Breast epithelium (tissue), 4 donors: ENCODE measurements around the gene AURKA. TPM values are rescaled to one million over a fixed set of nuclear protein-coding genes. Genes with fewer than 3 reads are reported as not detected.

Experiments
- DNase-seq, 2 donors: peaks; one replicate each; pipeline ENCODE4 v3.0.0-alpha.2; 2019; ENCODE audit warnings: low spot score in 2 of 2
- H3K27ac ChIP-seq, 2 donors: fragments of 200-600 bp; sonication (generic) in 1 of 2; one replicate each; pipeline ENCODE4 v1.5.1; 2016 to 2019; ENCODE audit warnings: mild to moderate bottlenecking in 1 of 2
- H3K27me3 ChIP-seq, 2 donors: fragments of 200-600 bp; sonication (generic) in 1 of 2; one replicate each; pipeline versions ENCODE4 v1.5.1 to v1.6.0; 2017 to 2019; ENCODE audit warnings: control low read depth in 1 of 2, mild to moderate bottlenecking in 1 of 2
- H3K36me3 ChIP-seq: fragments of 200-600 bp; one replicate; pipeline ENCODE4 v1.5.1; 2019
- H3K4me1 ChIP-seq, 2 donors: fragments of 200-600 bp; sonication (generic); one replicate each; pipeline ENCODE4 v1.5.1; 2016 to 2019; ENCODE audit warnings: control low read depth in 1 of 2
- H3K4me3 ChIP-seq, 3 donors: fragments of 200-600 bp; sonication (generic); 1 replicate in 2 of 3; 2 replicates in 1 of 3; pipeline ENCODE4 v1.5.1; 2016 to 2019; ENCODE audit warnings: mild to moderate bottlenecking in 3 of 3, moderate library complexity in 2 of 3
- H3K9me3 ChIP-seq, 2 donors: fragments of 200-600 bp; sonication (generic) in 1 of 2; one replicate each; pipeline ENCODE4 v1.5.1; 2016 to 2019; ENCODE audit warnings: control low read depth in 1 of 2
- POLR2A ChIP-seq: fragments of 450-650 bp; IDR thresholded peaks from one replicate; pipeline ENCODE4 v1.6.1; 2016; ENCODE audit warnings: antibody characterized with exemption, mild to moderate bottlenecking, moderate library complexity
- POLR2AphosphoS5 ChIP-seq, 3 donors: sonication (generic); formaldehyde crosslinking; IDR thresholded peaks; one replicate each; pipeline ENCODE4 v1.6.1; 2017; ENCODE audit warnings: antibody characterized with exemption in 3 of 3
- intact Hi-C: fragments of 100-400 bp; cut with DNase I; formaldehyde crosslinking; loops from one replicate; pipeline ENCODE4 v1.15.1; 2023; ENCODE audit warnings: low total_unique reads
- total RNA-seq, 3 donors: library from RNA; depleted of rRNA; stranded (reverse); fragments of >200 nt; gene quantifications; one replicate each; pipeline ENCODE4 v1.1.0, GENCODE V29; 2016
- TF ChIP-seq, protein P1 (sequence below), 3 donors: fragments of 450-650 bp; IDR thresholded peaks; one replicate each; pipeline ENCODE4 v1.5.1; 2016 to 2017; ENCODE audit warnings: antibody characterized with exemption in 3 of 3, mild to moderate bottlenecking in 3 of 3, moderate library complexity in 3 of 3

Gene AURKA
- total RNA-seq, 3 donors from 2014 or later = 0.98 to 2.2 (median 1.6) TPM

DNA sequence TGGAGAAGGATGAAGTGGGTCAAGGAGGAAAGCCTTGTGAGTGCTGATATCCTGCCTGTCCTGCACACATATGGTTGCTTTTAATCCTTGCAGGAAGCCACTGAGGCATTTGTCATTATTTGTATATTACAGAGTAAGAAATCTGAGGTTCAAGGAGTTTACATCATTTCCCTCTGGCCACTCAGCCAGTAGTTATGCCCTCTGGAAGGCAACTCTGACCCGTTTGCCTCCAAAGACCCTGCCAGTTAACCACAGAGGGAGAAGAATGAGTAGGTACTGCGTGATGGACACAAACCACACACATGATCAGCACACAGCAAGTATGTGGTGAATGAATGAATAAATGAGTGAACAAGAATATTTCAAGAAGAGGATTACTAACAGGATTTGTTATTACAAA is 41.2 kb downstream of the AURKA start:
- no peaks in the 10 kb centered on the region for H3K36me3 ChIP-seq

DNA sequence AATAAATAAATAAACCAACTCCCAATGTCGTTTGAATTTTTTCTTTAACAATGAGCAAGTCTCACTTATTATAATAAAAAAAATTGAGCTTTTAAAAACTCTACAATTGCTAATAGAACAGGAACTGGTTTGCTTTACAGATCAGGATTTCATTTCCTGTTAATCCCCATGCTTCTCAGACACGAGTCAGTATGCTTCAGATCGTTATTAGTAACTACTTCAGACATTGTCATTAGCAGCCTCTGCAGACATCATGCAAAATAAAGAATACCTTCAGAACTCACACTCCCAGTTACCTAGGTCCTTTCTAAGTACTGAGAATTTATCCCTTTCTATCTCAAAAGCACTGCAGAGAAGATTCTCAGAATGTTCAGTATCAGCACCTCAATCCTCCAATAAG is 43.3 kb downstream of the AURKA start:
- Histone ChIP-seq H3K27ac (no peak overlapping the region), H3K27me3 (peaks cover 0 to 9% of the 10 kb centered on the region in 2 donors), H3K9me3 (no peaks in the 10 kb centered on the region), H3K4me1 (no peaks in the 10 kb centered on the region), H3K4me3 (no peak overlapping the region), H3K36me3 (no peaks in the 10 kb centered on the region)
- intact Hi-C loops = no loop called here
- TF ChIP-seq POLR2AphosphoS5 (IDR thresholded peaks at IDR 0.05) (no peak), POLR2A (no peak)
- TF ChIP-seq, protein P1, sequence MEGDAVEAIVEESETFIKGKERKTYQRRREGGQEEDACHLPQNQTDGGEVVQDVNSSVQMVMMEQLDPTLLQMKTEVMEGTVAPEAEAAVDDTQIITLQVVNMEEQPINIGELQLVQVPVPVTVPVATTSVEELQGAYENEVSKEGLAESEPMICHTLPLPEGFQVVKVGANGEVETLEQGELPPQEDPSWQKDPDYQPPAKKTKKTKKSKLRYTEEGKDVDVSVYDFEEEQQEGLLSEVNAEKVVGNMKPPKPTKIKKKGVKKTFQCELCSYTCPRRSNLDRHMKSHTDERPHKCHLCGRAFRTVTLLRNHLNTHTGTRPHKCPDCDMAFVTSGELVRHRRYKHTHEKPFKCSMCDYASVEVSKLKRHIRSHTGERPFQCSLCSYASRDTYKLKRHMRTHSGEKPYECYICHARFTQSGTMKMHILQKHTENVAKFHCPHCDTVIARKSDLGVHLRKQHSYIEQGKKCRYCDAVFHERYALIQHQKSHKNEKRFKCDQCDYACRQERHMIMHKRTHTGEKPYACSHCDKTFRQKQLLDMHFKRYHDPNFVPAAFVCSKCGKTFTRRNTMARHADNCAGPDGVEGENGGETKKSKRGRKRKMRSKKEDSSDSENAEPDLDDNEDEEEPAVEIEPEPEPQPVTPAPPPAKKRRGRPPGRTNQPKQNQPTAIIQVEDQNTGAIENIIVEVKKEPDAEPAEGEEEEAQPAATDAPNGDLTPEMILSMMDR (IDR thresholded peaks at IDR 0.05) = no peak
- no peak for DNase-seq

More for the DNA sequence above, 41.2 kb downstream of the AURKA start:
- intact Hi-C loops = no loop called here
- H3K27me3 ChIP-seq = no peaks in the 10 kb centered on the region
- no peaks in the 10 kb centered on the region for H3K9me3 ChIP-seq
- H3K4me3 ChIP-seq = no peak overlapping the region
- H3K4me1 ChIP-seq = no peaks in the 10 kb centered on the region
- DNase-seq = no peak
- no peak overlapping the region for H3K27ac ChIP-seq
- TF ChIP-seq, protein P1 (IDR thresholded peaks at IDR 0.05) = no peak
- TF ChIP-seq POLR2A (no peak), POLR2AphosphoS5 (IDR thresholded peaks at IDR 0.05) (no peak)

DNA sequence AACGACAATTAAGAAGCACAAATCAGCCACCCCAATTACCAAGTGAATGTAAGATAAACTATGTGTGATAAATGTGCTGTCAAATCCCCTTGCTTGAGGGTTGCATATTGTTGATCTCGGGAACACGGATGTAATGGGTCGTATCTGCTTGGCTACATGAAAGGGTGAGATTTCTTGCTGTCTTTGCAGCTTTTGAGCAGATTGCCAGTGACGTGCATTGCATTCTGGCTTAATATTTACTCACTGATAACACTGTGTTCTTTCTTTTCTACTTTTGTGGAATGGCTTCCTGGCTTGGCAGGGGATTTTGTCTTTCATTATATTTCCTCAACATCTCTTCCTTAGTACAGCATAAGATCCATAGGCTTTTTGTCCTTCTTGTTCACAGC is 43.7 kb downstream of the AURKA start:
- intact Hi-C loops = no loop called here
- Histone ChIP-seq H3K27ac (no peak overlapping the region), H3K27me3 (peaks cover 0 to 12% of the 10 kb centered on the region in 2 donors), H3K36me3 (no peaks in the 10 kb centered on the region), H3K4me3 (no peak overlapping the region), H3K9me3 (no peaks in the 10 kb centered on the region), H3K4me1 (no peaks in the 10 kb centered on the region)
- no peak for DNase-seq
- TF ChIP-seq, protein P1 (IDR thresholded peaks at IDR 0.05) = no peak
- no peak for TF ChIP-seq POLR2AphosphoS5 (IDR thresholded peaks at IDR 0.05)
- TF ChIP-seq POLR2A = no peak

DNA sequence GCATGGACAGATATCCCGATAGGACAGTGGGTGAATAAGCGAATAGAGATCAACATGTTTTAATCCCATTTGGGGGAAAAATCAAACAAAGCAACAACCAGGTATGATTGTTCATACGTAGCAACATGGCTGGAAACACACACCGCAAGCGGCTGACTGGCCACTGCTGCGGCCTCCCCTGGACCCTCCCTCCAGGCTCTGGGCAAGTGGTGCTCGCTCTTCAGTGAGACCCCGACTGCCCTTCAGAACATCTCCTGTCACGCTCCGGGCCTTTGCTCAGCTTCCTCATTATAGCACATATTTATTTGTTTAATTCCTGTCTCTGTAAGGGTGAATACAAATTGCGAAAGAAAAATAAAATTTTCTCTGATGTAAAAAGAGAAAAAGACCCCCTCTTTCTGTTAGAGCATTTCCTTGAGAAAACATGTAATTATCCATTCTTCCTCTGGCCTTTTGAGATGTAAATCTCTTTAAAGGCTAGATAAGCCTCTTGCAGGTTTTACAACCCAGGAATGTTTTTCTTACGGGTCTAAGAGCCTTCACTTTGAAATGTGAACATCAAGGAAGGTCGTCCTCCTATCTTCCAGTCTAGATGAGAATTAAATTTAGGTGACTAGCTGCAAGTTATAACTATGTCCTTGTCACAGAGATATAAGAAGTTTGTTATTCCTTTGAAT is 44.2 kb downstream of the AURKA start:
- Histone ChIP-seq H3K9me3 (no peaks in the 10 kb centered on the region), H3K4me3 (no peak overlapping the region), H3K4me1 (no peaks in the 10 kb centered on the region), H3K27ac (no peak overlapping the region), H3K36me3 (no peaks in the 10 kb centered on the region), H3K27me3 (peaks cover 0 to 15% of the 10 kb centered on the region in 2 donors)
- intact Hi-C loops = no loop called here
- DNase-seq = no peak
- TF ChIP-seq POLR2AphosphoS5 (IDR thresholded peaks at IDR 0.05) (no peak), POLR2A (no peak)

DNA sequence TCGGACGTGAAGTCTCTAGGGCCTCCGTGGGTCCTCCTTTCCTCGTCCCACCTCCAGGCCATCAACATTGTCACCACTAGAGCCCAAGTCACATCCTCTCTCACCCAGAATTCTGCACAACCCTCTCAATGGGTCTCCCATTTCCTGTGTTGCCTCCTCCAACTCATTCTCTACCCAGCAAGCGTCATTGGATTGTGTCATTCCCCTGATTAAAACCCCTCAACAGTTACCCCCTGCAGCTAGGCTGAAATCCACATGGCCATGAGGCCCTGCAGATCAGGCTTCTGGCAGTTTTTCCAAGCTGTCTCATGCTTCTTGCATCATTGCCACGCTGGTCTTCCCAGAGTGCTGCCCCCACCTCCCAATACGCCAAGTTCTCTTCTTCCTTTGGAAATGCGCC is 46.1 kb downstream of the AURKA start:
- H3K4me1 ChIP-seq = no peaks in the 10 kb centered on the region
- H3K9me3 ChIP-seq = no peaks in the 10 kb centered on the region
- no peak for DNase-seq
- H3K27ac ChIP-seq = no peak overlapping the region
- TF ChIP-seq POLR2AphosphoS5 (IDR thresholded peaks at IDR 0.05) (no peak), POLR2A (no peak)
- H3K27me3 ChIP-seq = peaks cover 0 to 15% of the 10 kb centered on the region in 2 donors
- no peaks in the 10 kb centered on the region for H3K36me3 ChIP-seq
- H3K4me3 ChIP-seq = no peak overlapping the region
- intact Hi-C loops = no loop called here

DNA sequence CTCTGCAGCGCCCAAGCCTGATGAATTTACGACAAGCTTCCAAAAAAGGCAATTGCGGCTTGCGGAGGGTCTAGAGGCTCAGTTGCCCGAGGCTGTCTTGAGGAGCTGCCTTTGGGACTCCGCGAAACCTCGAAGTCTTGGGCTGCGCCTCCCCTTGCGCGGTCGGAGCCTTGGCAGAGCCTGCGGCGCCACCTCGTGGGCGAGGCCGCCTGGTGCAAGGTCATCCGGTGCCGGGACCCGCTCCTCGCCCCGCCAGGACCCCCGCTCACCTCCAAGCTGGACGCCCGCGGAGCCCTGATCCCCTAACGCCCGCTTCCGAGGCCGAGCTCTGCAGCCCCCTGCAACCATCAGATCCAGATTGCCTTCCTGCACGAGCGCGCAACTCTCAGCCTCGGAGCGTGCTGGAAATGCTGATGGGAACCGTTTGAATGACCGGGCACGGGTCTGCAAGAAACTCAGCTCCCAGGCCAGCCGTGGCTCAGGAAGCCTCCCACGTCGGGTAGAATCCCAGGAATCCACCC is 48.1 kb downstream of the AURKA start:
- H3K36me3 ChIP-seq = no peaks in the 10 kb centered on the region
- H3K27ac ChIP-seq = no peak overlapping the region
- intact Hi-C loops = no loop called here
- DNase-seq = no peak
- no peaks in the 10 kb centered on the region for H3K9me3 ChIP-seq
- H3K27me3 ChIP-seq = peaks cover 0 to 15% of the 10 kb centered on the region in 2 donors
- peak overlapping the region in 2 of 3 donors; percentile 29 to 43 for H3K4me3 ChIP-seq
- no peaks in the 10 kb centered on the region for H3K4me1 ChIP-seq
- TF ChIP-seq, protein P1 (IDR thresholded peaks at IDR 0.05) = peak; percentile 29 to 69 (median 50)
- no peak for TF ChIP-seq POLR2A
